ENCODE measurements around the gene DGCR2. TPM values are rescaled to one million over a fixed set of nuclear protein-coding genes. Genes with fewer than 3 reads are reported as not detected.
"Not testable (repeated sequence)": the region's sequence is repeated elsewhere in the genome, so short reads cannot be mapped to it uniquely, and the experiment has no call there.

DGCR2 gene
- total RNA-seq, 8 experiments from 2014 or later = 31.2 to 53.9 (median 34.0) TPM

- 31 to 100% (median 77%) methylated on average over 1 to 3 of the region's 3 CpGs for WGBS, 10 experiments
- no peak overlapping the region for H3K4me3 ChIP-seq
- no peak overlapping the region for H3K27ac ChIP-seq
- no peaks in the 10 kb centered on the region for H3K4me1 ChIP-seq (replicated peaks in 1 of 2)
- ATAC-seq (replicated peaks in 6 of 8) = no peak
- in situ Hi-C loops (cut with MboI; ENCODE audit: low pct_unique_long_range_greater_than_20kb in 2 of 9, low sequenced_read_pairs in 9 of 9, unreplicated experiment in 9 of 9) = loop anchor here in 2 of 9 experiments (25.0 kb wide), 2 partner anchors 94 to 281 kb away; no protein-coding TSS in a partner anchor
Observed at GRCh38 chr22:19081351-19081750, 40.9 kb downstream of the DGCR2 start.

GRCh38 chr22:19080853-19081252 is 41.4 kb downstream of the DGCR2 start:
- in situ Hi-C loops (cut with MboI; ENCODE audit: low pct_unique_long_range_greater_than_20kb in 2 of 9, low sequenced_read_pairs in 9 of 9, unreplicated experiment in 9 of 9) = loop anchor here in 2 of 9 experiments (25.0 kb wide), 2 partner anchors 94 to 281 kb away; no protein-coding TSS in a partner anchor
- WGBS, 10 experiments = 100% methylated on average over 1 to 2 of the region's 3 CpGs; no CpG with 5 or more reads in 2 of the 10 experiments
- Histone ChIP-seq H3K4me3 (no peak overlapping the region), H3K27ac (no peak overlapping the region), H3K4me1 (replicated peaks in 1 of 2) (no peaks in the 10 kb centered on the region)
- no peak for ATAC-seq (replicated peaks in 6 of 8)

GRCh38 chr22:19079691-19080090 is 42.5 kb downstream of the DGCR2 start:
- Histone ChIP-seq H3K4me1 (replicated peaks in 1 of 2) (no peaks in the 10 kb centered on the region), H3K27ac (no peak overlapping the region), H3K4me3 (no peak overlapping the region)
- in situ Hi-C loops (cut with MboI; ENCODE audit: low pct_unique_long_range_greater_than_20kb in 2 of 9, low sequenced_read_pairs in 9 of 9, unreplicated experiment in 9 of 9) = loop anchor here in 2 of 9 experiments (25.0 kb wide), 2 partner anchors 92 to 283 kb away; no protein-coding TSS in a partner anchor
- 67 to 100% (median 89%) methylated on average over 1 to 3 of the region's 4 CpGs; no CpG with 5 or more reads in 1 of the 10 experiments for WGBS, 10 experiments
- no peak for ATAC-seq (replicated peaks in 6 of 8)

GRCh38 chr22:19075404-19075803 is 46.8 kb downstream of the DGCR2 start:
- no peak for ATAC-seq (replicated peaks in 6 of 8)
- Histone ChIP-seq H3K4me1 (replicated peaks in 1 of 2) (no peaks in the 10 kb centered on the region), H3K27ac (no peak overlapping the region), H3K4me3 (no peak overlapping the region)
- WGBS, 10 experiments = 100% methylated on average over 1 of the region's 1 CpG; no CpG with 5 or more reads in 5 of the 10 experiments
- in situ Hi-C loops (cut with MboI; ENCODE audit: low pct_unique_long_range_greater_than_20kb in 2 of 9, low sequenced_read_pairs in 9 of 9, unreplicated experiment in 9 of 9) = loop anchor here in 2 of 9 experiments (25.0 kb wide), 2 partner anchors 88 to 287 kb away; no protein-coding TSS in a partner anchor

GRCh38 chr22:19072853-19073252 is 49.4 kb downstream of the DGCR2 start:
- ATAC-seq (replicated peaks in 6 of 8); in situ Hi-C loops (cut with MboI; ENCODE audit: low pct_unique_long_range_greater_than_20kb in 2 of 9, low sequenced_read_pairs in 9 of 9, unreplicated experiment in 9 of 9); H3K4me1 ChIP-seq (replicated peaks in 1 of 2); H3K27ac ChIP-seq; H3K4me3 ChIP-seq: not testable (repeated sequence)

- peak in 2 of 8 experiments; percentile 40 to 69 for ATAC-seq (replicated peaks in 6 of 8)
- in situ Hi-C loops (cut with MboI; ENCODE audit: low pct_unique_long_range_greater_than_20kb in 2 of 9, low sequenced_read_pairs in 9 of 9, unreplicated experiment in 9 of 9) = no loop called here
- no peaks in the 10 kb centered on the region for H3K4me1 ChIP-seq (replicated peaks in 1 of 2)
- H3K4me3 ChIP-seq = no peak overlapping the region
- 0 to 42% (median 40%) methylated on average over 1 to 4 of the region's 5 CpGs; no CpG with 5 or more reads in 7 of the 10 experiments for WGBS, 10 experiments
- H3K27ac ChIP-seq = peak overlapping the region in 1 of 2 donors; percentile 36
Observed at GRCh38 chr22:19070397-19071169, 51.6 kb downstream of the DGCR2 start.

- no peak overlapping the region for H3K27ac ChIP-seq
- WGBS, 10 experiments = 80 to 100% (median 92%) methylated on average over 1 to 3 of the region's 3 CpGs; no CpG with 5 or more reads in 2 of the 10 experiments
- no peak for ATAC-seq (replicated peaks in 6 of 8)
- no peaks in the 10 kb centered on the region for H3K4me1 ChIP-seq (replicated peaks in 1 of 2)
- in situ Hi-C loops (cut with MboI; ENCODE audit: low pct_unique_long_range_greater_than_20kb in 2 of 9, low sequenced_read_pairs in 9 of 9, unreplicated experiment in 9 of 9) = no loop called here
- H3K4me3 ChIP-seq = no peak overlapping the region
Observed at GRCh38 chr22:19069451-19069850, 52.8 kb downstream of the DGCR2 start.

GRCh38 chr22:19068784-19069271 is 53.4 kb downstream of the DGCR2 start:
- Histone ChIP-seq H3K4me3 (no peak overlapping the region), H3K4me1 (replicated peaks in 1 of 2) (no peaks in the 10 kb centered on the region), H3K27ac (peak overlapping the region in 1 of 2 donors; percentile 39)
- ATAC-seq (replicated peaks in 6 of 8) = no peak
- WGBS, 10 experiments = 90 to 100% (median 100%) methylated on average over 1 to 2 of the region's 5 CpGs; no CpG with 5 or more reads in 6 of the 10 experiments
- in situ Hi-C loops (cut with MboI; ENCODE audit: low pct_unique_long_range_greater_than_20kb in 2 of 9, low sequenced_read_pairs in 9 of 9, unreplicated experiment in 9 of 9) = no loop called here

GRCh38 chr22:19067696-19068348 is 54.4 kb downstream of the DGCR2 start:
- Histone ChIP-seq H3K27ac (no peak overlapping the region), H3K4me3 (no peak overlapping the region), H3K4me1 (replicated peaks in 1 of 2) (no peaks in the 10 kb centered on the region)
- WGBS, 10 experiments = 80 to 100% (median 100%) methylated on average over 1 to 3 of the region's 21 CpGs; no CpG with 5 or more reads in 3 of the 10 experiments
- in situ Hi-C loops (cut with MboI; ENCODE audit: low pct_unique_long_range_greater_than_20kb in 2 of 9, low sequenced_read_pairs in 9 of 9, unreplicated experiment in 9 of 9) = no loop called here
- ATAC-seq (replicated peaks in 6 of 8) = no peak

GRCh38 chr22:19066531-19067271 is 55.5 kb downstream of the DGCR2 start:
- H3K27ac ChIP-seq = no peak overlapping the region
- ATAC-seq (replicated peaks in 6 of 8) = peak in 2 of 8 experiments; percentile 23 to 82
- 100% methylated on average over 1 to 6 of the region's 11 CpGs; no CpG with 5 or more reads in 5 of the 10 experiments for WGBS, 10 experiments
- in situ Hi-C loops (cut with MboI; ENCODE audit: low pct_unique_long_range_greater_than_20kb in 2 of 9, low sequenced_read_pairs in 9 of 9, unreplicated experiment in 9 of 9) = no loop called here
- no peak overlapping the region for H3K4me3 ChIP-seq
- H3K4me1 ChIP-seq (replicated peaks in 1 of 2) = no peaks in the 10 kb centered on the region

GRCh38 chr22:19065929-19066328 is 56.3 kb downstream of the DGCR2 start:
- Histone ChIP-seq H3K27ac (no peak overlapping the region), H3K4me1 (replicated peaks in 1 of 2) (no peaks in the 10 kb centered on the region), H3K4me3 (no peak overlapping the region)
- no peak for ATAC-seq (replicated peaks in 6 of 8)
- WGBS, 10 experiments = 50 to 100% (median 96%) methylated on average over 1 to 4 of the region's 5 CpGs; no CpG with 5 or more reads in 4 of the 10 experiments
- in situ Hi-C loops (cut with MboI; ENCODE audit: low pct_unique_long_range_greater_than_20kb in 2 of 9, low sequenced_read_pairs in 9 of 9, unreplicated experiment in 9 of 9) = no loop called here

GRCh38 chr22:19065298-19065859 is 56.8 kb downstream of the DGCR2 start:
- Histone ChIP-seq H3K4me3 (no peak overlapping the region), H3K4me1 (replicated peaks in 1 of 2) (no peaks in the 10 kb centered on the region), H3K27ac (no peak overlapping the region)
- WGBS, 10 experiments = 51 to 100% (median 91%) methylated on average over 1 to 6 of the region's 8 CpGs; no CpG with 5 or more reads in 1 of the 10 experiments
- in situ Hi-C loops (cut with MboI; ENCODE audit: low pct_unique_long_range_greater_than_20kb in 2 of 9, low sequenced_read_pairs in 9 of 9, unreplicated experiment in 9 of 9) = no loop called here
- no peak for ATAC-seq (replicated peaks in 6 of 8)

Data from motor neuron (in vitro differentiated cells).